OCI-LY1 (cell line): Measurements from ENCODE around the gene ZNF627.

Experiments used
- H2AFZ ChIP-seq: fragments of 200-600 bp; sonication (generic), shearing (Covaris generic); 2 replicates; pipeline ENCODE4 v1.6.0; 2014; ENCODE audit warnings: antibody characterized with exemption, mild to moderate bottlenecking, low read length
- H3F3A ChIP-seq: fragments of 200-600 bp; sonication (generic), shearing (Covaris generic); 2 replicates; pipeline ENCODE4 v1.6.0; 2014; ENCODE audit warnings: mild to moderate bottlenecking, antibody characterized with exemption, low read length, moderate library complexity; ENCODE audit not compliant: insufficient read depth
- H3K27ac ChIP-seq: fragments of 200-600 bp; sonication (generic); 2 replicates; pipeline ENCODE4 v1.5.1; 2014; ENCODE audit warnings: low read length, mixed run types, mild to moderate bottlenecking, low read depth; ENCODE audit not compliant: poor library complexity, severe bottlenecking
- H3K27me3 ChIP-seq: fragments of 200-600 bp; sonication (generic); 2 replicates; pipeline ENCODE4 v1.6.0; 2014; ENCODE audit warnings: antibody characterized with exemption, mild to moderate bottlenecking, low read length, moderate library complexity; ENCODE audit not compliant: insufficient read depth
- H3K36me3 ChIP-seq: fragments of 200-600 bp; sonication (generic); 2 replicates; pipeline ENCODE4 v1.6.1; 2014; ENCODE audit warnings: mild to moderate bottlenecking, antibody characterized with exemption, low read length, moderate library complexity, mixed read lengths; ENCODE audit not compliant: insufficient read depth
- H3K4me1 ChIP-seq: fragments of 200-600 bp; sonication (generic); 2 replicates; pipeline ENCODE4 v1.5.1; 2014; ENCODE audit warnings: mild to moderate bottlenecking, low read length, moderate library complexity; ENCODE audit not compliant: insufficient read depth, severe bottlenecking
- H3K4me2 ChIP-seq: fragments of 200-600 bp; sonication (generic), shearing (Covaris generic); 2 replicates; pipeline ENCODE4 v1.6.1; 2014; ENCODE audit warnings: low read length
- H3K4me3 ChIP-seq: fragments of 200-600 bp; sonication (generic); 2 replicates; pipeline ENCODE4 v1.5.1; 2014; ENCODE audit warnings: low read length, low read depth, mild to moderate bottlenecking, mixed read lengths; ENCODE audit not compliant: poor library complexity, severe bottlenecking
- H3K79me2 ChIP-seq: fragments of 200-600 bp; shearing (Covaris generic); 2 replicates; pipeline ENCODE4 v1.6.1; 2016; ENCODE audit warnings: mixed run types, low read length, mixed read lengths; ENCODE audit not compliant: insufficient read depth
- H3K9ac ChIP-seq: fragments of 200-600 bp; sonication (generic), shearing (Covaris generic); 2 replicates; pipeline ENCODE4 v1.6.1; 2014; ENCODE audit warnings: mild to moderate bottlenecking, low read length, mixed read lengths
- H3K9me2 ChIP-seq: fragments of 200-600 bp; sonication (generic), shearing (Covaris generic); 2 replicates; pipeline ENCODE4 v1.6.1; 2014; ENCODE audit warnings: low read depth, mild to moderate bottlenecking, low read length, mixed read lengths
- H3K9me3 ChIP-seq: fragments of 200-600 bp; shearing (Covaris generic); 2 replicates; pipeline ENCODE4 v1.6.1; 2014; ENCODE audit warnings: low read length, mixed read lengths
- H4K20me1 ChIP-seq: fragments of 200-600 bp; sonication (generic), shearing (Covaris generic); 2 replicates; pipeline ENCODE4 v1.6.0; 2016; ENCODE audit warnings: mild to moderate bottlenecking, low read length; ENCODE audit not compliant: insufficient read depth
- CTCF ChIP-seq: fragments of 200-600 bp; sonication (generic), shearing (Covaris generic); IDR thresholded peaks from 2 replicates; pipeline ENCODE4 v1.5.1; 2017; ENCODE audit warnings: mild to moderate bottlenecking, antibody characterized with exemption, low read length, moderate library complexity, mixed read lengths
- EZH2 ChIP-seq: fragments of 200-600 bp; sonication (generic), shearing (Covaris generic); IDR thresholded peaks from 2 replicates; pipeline ENCODE4 v1.8.0; 2017; ENCODE audit warnings: borderline replicate concordance, mixed run types, mild to moderate bottlenecking, antibody characterized with exemption, low read length, moderate library complexity, mixed read lengths

Gene ZNF627

GRCh38 chr19:11578258-11579142 lies 18.8 kb upstream of the ZNF627 start:
- TF ChIP-seq CTCF (no peak), EZH2 (no peak)
- Histone ChIP-seq H4K20me1 (no peaks in the 10 kb centered on the region), H3F3A (no peaks in the 10 kb centered on the region), H3K4me2 (peak overlapping the region; percentile 62), H3K27me3 (no peaks in the 10 kb centered on the region), H3K4me3 (peak overlapping the region; percentile 55), H3K27ac (peak overlapping the region; percentile 2), H3K9me3 (no peaks in the 10 kb centered on the region), H2AFZ (no peak overlapping the region), H3K9me2 (no peaks in the 10 kb centered on the region), H3K36me3 (no peaks in the 10 kb centered on the region), H3K4me1 (peaks cover 45% of the 10 kb centered on the region), H3K79me2 (no peaks in the 10 kb centered on the region), H3K9ac (peak overlapping the region; percentile 45; the same call in 1 of the 2 replicates)

GRCh38 chr19:11580116-11580515 lies 17.2 kb upstream of the ZNF627 start:
- H3K9me2 ChIP-seq: no peaks in the 10 kb centered on the region
- no peak overlapping the region for H2AFZ ChIP-seq
- no peaks in the 10 kb centered on the region for H3K27me3 ChIP-seq
- peak overlapping the region; percentile 89 for H3K27ac ChIP-seq
- TF ChIP-seq EZH2 (no peak), CTCF (no peak)
- H3K9me3 ChIP-seq: no peaks in the 10 kb centered on the region
- H3K4me2 ChIP-seq: no peak overlapping the region
- H3K9ac ChIP-seq: no peak overlapping the region
- no peaks in the 10 kb centered on the region for H3K79me2 ChIP-seq
- no peaks in the 10 kb centered on the region for H4K20me1 ChIP-seq
- no peak overlapping the region for H3K4me3 ChIP-seq
- no peaks in the 10 kb centered on the region for H3F3A ChIP-seq
- H3K4me1 ChIP-seq: peaks cover 52% of the 10 kb centered on the region
- no peaks in the 10 kb centered on the region for H3K36me3 ChIP-seq

GRCh38 chr19:11581740-11582139 lies 15.5 kb upstream of the ZNF627 start:
- H3F3A ChIP-seq: no peaks in the 10 kb centered on the region
- H3K36me3 ChIP-seq: no peaks in the 10 kb centered on the region
- no peak overlapping the region for H2AFZ ChIP-seq
- peak overlapping the region; percentile 89 for H3K27ac ChIP-seq
- H4K20me1 ChIP-seq: no peaks in the 10 kb centered on the region
- H3K9me3 ChIP-seq: no peaks in the 10 kb centered on the region
- H3K9ac ChIP-seq: peak overlapping the region; percentile 43; the same call in 1 of the 2 replicates
- H3K79me2 ChIP-seq: no peaks in the 10 kb centered on the region
- peaks cover 52% of the 10 kb centered on the region for H3K4me1 ChIP-seq
- H3K4me2 ChIP-seq: peak overlapping the region; percentile 40
- H3K9me2 ChIP-seq: no peaks in the 10 kb centered on the region
- H3K27me3 ChIP-seq: no peaks in the 10 kb centered on the region
- peak overlapping the region; percentile 22 for H3K4me3 ChIP-seq
- TF ChIP-seq EZH2 (no peak), CTCF (no peak)
